ES-I3 (cell line): ENCODE data around the gene TTC7B.

Source experiments
- H3K36me3 ChIP-seq: 2 replicates; pipeline ENCODE4 v1.6.1; 2013; ENCODE audit warnings: mild to moderate bottlenecking, low read length, control low read depth, moderate library complexity; ENCODE audit not compliant: insufficient read depth
- H3K4me1 ChIP-seq: 2 replicates; pipeline ENCODE4 v1.6.1; 2013; ENCODE audit warnings: mild to moderate bottlenecking, control low read depth, low read length; ENCODE audit not compliant: insufficient read depth
- H3K9ac ChIP-seq: 2 replicates; pipeline ENCODE4 v1.6.1; 2013; ENCODE audit warnings: low read depth, mild to moderate bottlenecking, low read length, moderate library complexity
- H3K9me3 ChIP-seq: 2 replicates; pipeline ENCODE4 v1.6.1; 2013; ENCODE audit warnings: mild to moderate bottlenecking, low read length, moderate library complexity; ENCODE audit not compliant: control insufficient read depth, insufficient read depth

The TTC7B gene

GRCh38 chr14:90510159-90510558, 306.1 kb downstream of the TTC7B start:
- Histone ChIP-seq H3K9me3 (no peaks in the 10 kb centered on the region), H3K9ac (no peak overlapping the region), H3K4me1 (peaks cover 17% of the 10 kb centered on the region; the same call in 1 of the 2 replicates), H3K36me3 (no peaks in the 10 kb centered on the region)

DNA sequence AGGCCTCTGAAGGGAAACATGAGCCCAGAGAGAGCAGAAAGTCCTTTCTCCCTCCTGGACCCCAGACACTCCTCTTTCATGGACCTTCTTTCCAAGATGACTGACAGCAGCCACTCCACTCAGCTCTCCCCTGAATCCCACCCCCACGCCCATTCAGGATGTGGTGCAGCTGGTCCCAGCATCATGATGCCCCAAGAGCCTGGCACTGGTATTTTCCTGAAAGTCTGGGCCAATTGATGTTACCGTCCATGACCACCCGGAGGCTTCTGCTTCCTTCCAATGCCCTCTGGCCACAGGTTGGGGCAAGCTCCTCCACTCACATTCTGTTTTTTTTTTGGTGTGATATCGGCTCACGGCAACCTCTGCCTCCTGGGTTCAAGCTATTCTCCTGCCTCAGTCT, 306.8 kb downstream of the TTC7B start:
- H3K9ac ChIP-seq, result no peak overlapping the region
- no peaks in the 10 kb centered on the region for H3K9me3 ChIP-seq
- H3K4me1 ChIP-seq, result peaks cover 17% of the 10 kb centered on the region; the same call in 1 of the 2 replicates
- H3K36me3 ChIP-seq, result no peaks in the 10 kb centered on the region

DNA sequence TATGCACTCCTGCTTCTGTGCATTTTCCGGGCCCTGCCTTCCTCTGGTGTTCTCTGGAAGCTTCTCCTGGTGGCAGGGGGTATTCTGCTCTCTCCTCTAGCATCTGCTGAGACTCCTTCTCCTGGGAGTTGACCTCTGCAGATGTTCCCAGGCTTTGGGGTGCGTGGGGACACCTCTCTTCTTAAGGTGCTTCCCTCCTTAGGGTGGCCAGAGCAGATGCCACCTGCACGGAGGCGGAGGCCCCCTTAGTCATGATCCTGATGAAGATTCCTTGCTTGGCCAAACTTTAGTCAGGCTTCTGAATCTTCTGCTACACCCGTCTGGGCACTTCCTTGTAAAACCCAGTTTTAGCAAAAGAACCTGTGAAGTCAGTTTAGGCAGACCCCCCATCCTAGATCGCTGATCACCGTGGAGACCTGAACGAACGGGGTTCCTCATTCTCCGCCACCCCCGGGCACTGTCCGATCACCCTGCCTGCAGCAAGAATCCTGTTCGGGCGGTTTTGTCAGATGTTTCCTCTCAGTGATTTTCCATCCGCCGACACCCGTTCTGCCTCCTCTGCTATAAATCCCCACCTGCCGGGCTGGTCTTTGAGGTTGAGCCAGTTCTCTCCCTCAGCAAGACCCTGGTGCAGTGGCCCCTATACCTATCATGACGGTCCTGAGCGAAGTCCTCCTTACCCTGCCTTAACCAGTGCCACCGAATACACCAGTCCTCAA, 307.5 kb downstream of the TTC7B start:
- no peak overlapping the region for H3K9ac ChIP-seq
- no peaks in the 10 kb centered on the region for H3K9me3 ChIP-seq
- peaks cover 14% of the 10 kb centered on the region; the same call in 1 of the 2 replicates for H3K4me1 ChIP-seq
- H3K36me3 ChIP-seq, result no peaks in the 10 kb centered on the region

- H3K9ac ChIP-seq, result no peak overlapping the region
- peaks cover 10% of the 10 kb centered on the region; the same call in 1 of the 2 replicates for H3K4me1 ChIP-seq
- no peaks in the 10 kb centered on the region for H3K36me3 ChIP-seq
- H3K9me3 ChIP-seq, result no peaks in the 10 kb centered on the region
These were observed 308.2 kb downstream of the TTC7B start for GRCh38 chr14:90508036-90508435.

DNA sequence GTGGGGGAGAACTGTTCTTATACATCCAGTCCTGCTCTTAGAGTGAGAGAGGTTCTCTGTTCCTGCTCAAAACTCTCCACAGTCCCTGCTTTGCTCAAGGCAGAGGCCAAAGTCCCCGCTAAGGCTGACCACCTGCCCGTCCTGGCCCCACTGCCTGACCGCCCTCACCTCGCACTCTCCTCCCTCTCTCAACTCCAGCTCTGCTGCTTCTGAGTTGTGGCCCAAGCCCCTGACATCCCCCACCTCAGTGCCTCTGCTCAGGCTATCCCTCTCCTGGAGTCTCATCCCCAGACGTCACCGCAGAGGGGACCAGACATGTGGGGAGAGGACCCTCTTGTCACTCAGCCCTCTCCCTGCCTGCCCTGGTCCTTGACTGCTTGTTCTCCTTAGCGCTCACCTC, 308.8 kb downstream of the TTC7B start:
- H3K36me3 ChIP-seq, result no peaks in the 10 kb centered on the region
- H3K4me1 ChIP-seq, result peaks cover 10% of the 10 kb centered on the region; the same call in 1 of the 2 replicates
- no peaks in the 10 kb centered on the region for H3K9me3 ChIP-seq
- no peak overlapping the region for H3K9ac ChIP-seq

GRCh38 chr14:90506748-90507147, 309.5 kb downstream of the TTC7B start:
- Histone ChIP-seq H3K36me3 (no peaks in the 10 kb centered on the region), H3K4me1 (peaks cover 6% of the 10 kb centered on the region; the same call in 1 of the 2 replicates), H3K9me3 (no peaks in the 10 kb centered on the region), H3K9ac (no peak overlapping the region)

GRCh38 chr14:90505531-90505930, 310.7 kb downstream of the TTC7B start:
- H3K9me3 ChIP-seq, result no peaks in the 10 kb centered on the region
- peaks cover 3% of the 10 kb centered on the region; the same call in 1 of the 2 replicates for H3K4me1 ChIP-seq

GRCh38 chr14:90504643-90505042, 311.6 kb downstream of the TTC7B start:
- peaks cover 8% of the 10 kb centered on the region for H3K4me1 ChIP-seq

More at GRCh38 chr14:90505531-90505930, 310.7 kb downstream of the TTC7B start:
- Histone ChIP-seq H3K36me3 (no peaks in the 10 kb centered on the region), H3K9ac (no peak overlapping the region)

GRCh38 chr14:90503582-90503981, 312.6 kb downstream of the TTC7B start:
- Histone ChIP-seq H3K9ac (no peak overlapping the region), H3K9me3 (no peaks in the 10 kb centered on the region), H3K4me1 (peaks cover 8% of the 10 kb centered on the region), H3K36me3 (no peaks in the 10 kb centered on the region)

More at GRCh38 chr14:90504643-90505042, 311.6 kb downstream of the TTC7B start:
- H3K9me3 ChIP-seq, result no peaks in the 10 kb centered on the region
- H3K9ac ChIP-seq, result no peak overlapping the region
- no peaks in the 10 kb centered on the region for H3K36me3 ChIP-seq

GRCh38 chr14:90502760-90503159, 313.5 kb downstream of the TTC7B start:
- no peaks in the 10 kb centered on the region for H3K9me3 ChIP-seq
- no peaks in the 10 kb centered on the region for H3K36me3 ChIP-seq
- H3K4me1 ChIP-seq, result peaks cover 8% of the 10 kb centered on the region
- H3K9ac ChIP-seq, result no peak overlapping the region

DNA sequence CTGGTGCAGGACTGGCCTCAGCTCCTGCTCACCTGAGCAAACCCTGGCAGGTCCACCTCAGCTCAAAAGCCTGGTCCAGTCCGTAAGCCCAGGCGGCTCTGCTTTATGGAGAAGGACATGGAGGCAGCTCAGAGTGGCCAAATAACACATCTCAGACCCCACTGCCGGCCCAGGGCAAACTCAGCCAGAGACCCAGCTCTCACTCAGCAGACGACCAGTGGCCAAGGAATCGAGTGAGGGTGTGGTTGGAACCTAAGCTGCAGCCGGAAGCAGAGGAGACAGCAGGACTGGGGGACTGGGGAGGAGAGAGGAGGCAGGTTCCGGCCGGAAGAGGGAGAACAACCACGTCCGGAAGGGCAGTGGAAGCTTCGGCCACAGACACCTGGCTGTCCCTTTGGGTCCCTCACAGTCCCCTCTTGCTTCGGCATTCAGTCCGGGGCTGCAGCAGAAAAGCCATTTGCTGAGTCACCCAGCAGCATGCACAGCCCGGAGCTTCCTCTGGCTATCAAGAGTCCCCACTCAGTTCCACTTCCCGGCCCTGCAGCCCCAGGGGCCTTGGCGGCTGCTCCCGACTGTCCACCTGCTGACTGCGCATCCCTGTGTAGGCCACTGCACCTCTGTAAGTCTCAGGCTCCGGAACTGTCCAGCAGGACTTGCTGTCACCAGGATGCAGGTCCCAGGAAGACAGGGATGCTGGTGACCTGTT, 315.4 kb downstream of the TTC7B start:
- Histone ChIP-seq H3K9ac (no peak overlapping the region), H3K4me1 (peaks cover 8% of the 10 kb centered on the region), H3K36me3 (no peaks in the 10 kb centered on the region), H3K9me3 (no peaks in the 10 kb centered on the region)

GRCh38 chr14:90499908-90500664, 316.1 kb downstream of the TTC7B start:
- Histone ChIP-seq H3K36me3 (no peaks in the 10 kb centered on the region), H3K4me1 (peaks cover 8% of the 10 kb centered on the region), H3K9me3 (no peaks in the 10 kb centered on the region), H3K9ac (no peak overlapping the region)

DNA sequence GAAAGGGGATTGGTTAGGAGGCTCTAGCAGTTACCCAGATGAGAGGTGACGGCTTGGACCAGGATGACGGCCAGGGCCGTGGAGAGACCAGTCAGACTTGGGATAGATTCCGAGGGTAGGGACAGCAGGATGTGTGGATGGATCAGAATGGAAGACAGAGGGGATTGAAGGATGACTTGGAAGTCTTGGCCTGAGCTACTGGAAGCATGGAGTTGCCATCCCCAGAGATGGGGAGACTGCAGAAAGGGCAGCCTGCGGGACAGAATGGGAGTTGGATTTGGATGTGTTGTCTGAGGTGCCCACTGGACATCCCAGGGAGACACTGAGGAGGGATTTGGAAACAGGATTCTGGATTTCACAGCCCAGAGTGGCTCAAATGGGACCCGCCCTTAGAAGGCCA, 317.1 kb downstream of the TTC7B start:
- Histone ChIP-seq H3K36me3 (no peaks in the 10 kb centered on the region), H3K9ac (no peak overlapping the region), H3K9me3 (no peaks in the 10 kb centered on the region), H3K4me1 (peaks cover 8% of the 10 kb centered on the region)

- no peaks in the 10 kb centered on the region for H3K36me3 ChIP-seq
- H3K4me1 ChIP-seq, result peaks cover 8% of the 10 kb centered on the region
- H3K9me3 ChIP-seq, result no peaks in the 10 kb centered on the region
- H3K9ac ChIP-seq, result no peak overlapping the region
These were observed 318.0 kb downstream of the TTC7B start for GRCh38 chr14:90498198-90498597.
